ENCODE measurements around the gene PDX1.

Gene PDX1

DNA sequence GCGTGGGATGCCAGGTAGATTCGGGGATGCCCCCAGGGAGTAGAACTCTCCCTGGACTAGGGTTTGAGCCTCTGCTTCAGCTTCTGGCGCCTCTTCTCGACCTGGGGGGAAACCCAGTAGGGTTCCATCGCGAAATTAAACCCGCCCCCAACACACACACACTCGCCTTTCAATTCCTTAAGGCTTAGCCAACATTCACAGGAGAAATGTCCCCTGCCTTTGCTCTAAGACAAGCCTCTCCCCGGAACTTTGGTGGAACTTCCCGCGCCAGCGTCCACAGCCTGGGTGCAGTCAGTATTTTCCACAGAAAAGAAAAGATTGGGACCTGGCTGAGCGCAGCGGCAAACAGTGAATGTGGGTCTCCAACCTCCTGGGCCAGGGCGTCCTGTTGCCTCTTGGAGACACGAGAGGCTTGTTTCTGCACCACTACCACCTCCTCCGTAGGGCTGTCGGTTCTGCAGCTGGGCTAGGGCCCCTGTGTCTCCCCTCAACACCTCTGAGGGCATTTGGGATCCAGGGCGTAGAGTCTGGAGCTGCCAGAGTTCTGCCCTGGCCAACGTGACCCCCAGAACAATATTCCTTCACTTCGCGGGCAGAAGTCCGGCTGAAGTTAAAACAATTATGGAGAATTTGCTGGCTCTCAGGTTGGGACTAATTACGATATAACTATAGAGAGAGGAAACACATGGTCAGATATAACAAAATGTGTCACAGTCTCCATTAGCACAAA is 3.2 kb downstream of the PDX1 start:
- no peak for DNase-seq

DNA sequence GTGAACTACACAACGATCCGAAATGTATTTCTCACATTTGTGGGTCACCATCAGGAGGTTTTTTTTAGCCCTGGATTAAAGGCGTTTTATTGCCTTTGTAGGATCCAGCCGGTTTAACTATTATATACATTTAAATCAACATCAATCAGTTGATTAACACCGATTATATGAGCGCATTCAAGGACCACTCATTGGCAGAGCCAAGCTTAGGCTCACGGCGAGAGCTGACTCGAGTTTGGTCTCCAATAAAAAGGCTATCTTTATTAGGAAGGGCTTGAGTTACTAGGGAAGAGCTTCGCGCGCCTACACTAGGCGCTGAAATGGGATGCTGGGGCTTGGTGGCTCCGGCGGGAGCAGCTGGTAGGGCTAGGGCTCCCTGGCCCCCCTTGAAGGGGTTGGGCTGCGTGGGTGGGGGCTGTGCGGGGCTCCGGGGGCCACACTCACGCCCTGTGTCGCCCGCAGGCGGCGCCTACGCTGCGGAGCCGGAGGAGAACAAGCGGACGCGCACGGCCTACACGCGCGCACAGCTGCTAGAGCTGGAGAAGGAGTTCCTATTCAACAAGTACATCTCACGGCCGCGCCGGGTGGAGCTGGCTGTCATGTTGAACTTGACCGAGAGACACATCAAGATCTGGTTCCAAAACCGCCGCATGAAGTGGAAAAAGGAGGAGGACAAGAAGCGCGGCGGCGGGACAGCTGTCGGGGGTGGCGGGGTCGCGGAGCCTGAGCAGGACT is 4.2 kb downstream of the PDX1 start:
- no peak for DNase-seq

DNA sequence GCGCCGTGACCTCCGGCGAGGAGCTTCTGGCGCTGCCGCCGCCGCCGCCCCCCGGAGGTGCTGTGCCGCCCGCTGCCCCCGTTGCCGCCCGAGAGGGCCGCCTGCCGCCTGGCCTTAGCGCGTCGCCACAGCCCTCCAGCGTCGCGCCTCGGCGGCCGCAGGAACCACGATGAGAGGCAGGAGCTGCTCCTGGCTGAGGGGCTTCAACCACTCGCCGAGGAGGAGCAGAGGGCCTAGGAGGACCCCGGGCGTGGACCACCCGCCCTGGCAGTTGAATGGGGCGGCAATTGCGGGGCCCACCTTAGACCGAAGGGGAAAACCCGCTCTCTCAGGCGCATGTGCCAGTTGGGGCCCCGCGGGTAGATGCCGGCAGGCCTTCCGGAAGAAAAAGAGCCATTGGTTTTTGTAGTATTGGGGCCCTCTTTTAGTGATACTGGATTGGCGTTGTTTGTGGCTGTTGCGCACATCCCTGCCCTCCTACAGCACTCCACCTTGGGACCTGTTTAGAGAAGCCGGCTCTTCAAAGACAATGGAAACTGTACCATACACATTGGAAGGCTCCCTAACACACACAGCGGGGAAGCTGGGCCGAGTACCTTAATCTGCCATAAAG is 4.8 kb downstream of the PDX1 start:
- DNase-seq: no peak

DNA sequence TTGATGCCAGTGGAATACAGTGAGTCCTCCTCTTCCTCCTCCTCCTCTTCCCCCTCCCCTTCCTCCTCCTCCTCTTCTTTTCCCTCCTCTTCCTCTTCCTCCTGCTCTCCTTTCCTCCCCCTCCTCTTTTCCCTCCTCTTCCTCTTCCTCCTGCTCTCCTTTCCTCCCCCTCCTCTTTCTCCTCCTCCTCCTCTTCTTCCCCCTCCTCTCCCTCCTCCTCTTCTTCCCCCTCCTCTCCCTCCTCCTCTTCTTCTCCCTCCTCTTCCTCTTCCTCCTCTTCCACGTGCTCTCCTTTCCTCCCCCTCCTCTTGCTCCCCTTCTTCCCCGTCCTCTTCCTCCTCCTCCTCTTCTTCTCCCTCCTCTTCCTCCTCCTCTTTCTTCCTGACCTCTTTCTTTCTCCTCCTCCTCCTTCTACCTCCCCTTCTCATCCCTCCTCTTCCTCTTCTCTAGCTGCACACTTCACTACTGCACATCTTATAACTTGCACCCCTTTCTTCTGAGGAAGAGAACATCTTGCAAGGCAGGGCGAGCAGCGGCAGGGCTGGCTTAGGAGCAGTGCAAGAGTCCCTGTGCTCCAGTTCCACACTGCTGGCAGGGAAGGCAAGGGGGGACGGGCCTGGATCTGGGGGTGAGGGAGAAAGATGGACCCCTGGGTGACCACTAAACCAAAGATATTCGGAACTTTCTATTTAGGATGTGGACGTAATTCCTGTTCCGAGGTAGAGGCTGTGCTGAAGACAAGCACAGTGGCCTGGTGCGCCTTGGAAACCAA is 5.6 kb downstream of the PDX1 start:
- DNase-seq: no peak

DNA sequence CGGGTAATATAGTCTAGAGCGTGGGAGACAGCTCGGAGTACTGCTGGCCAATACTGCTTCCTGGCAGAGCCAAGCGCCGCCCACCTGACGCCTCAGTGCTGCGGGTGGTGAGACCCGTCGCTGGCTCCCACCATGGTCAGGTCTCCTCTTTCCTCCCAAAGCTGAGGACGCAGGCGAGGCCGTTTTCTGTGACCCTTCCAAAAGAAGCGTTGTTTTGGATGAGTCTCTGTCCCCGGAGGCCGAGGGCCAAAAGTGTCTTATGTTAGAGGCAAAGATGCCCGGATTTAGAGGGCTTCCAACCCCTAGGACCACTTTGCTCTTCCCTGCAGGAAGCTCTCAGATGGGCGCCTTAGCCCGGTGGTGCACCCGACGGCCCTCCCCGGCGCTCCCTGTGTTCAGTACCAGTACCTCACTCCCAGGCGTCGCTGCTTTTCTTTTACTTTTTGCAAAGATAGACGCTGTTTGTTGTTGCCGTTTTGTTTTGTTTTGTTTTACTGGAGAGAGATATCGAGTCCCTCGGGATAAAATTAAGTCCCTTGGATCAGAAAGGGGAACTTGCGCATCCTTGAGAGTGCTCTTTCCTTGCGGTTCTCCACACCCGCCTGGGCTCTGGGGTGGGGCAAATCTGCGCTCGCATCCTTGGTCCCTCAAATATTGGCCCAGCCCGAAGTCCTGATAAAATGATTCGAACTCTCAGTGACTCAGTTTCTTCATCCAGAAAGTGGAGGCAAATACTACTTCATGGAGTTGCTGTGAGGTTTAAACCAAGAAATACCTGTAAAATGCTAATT is 7.0 kb downstream of the PDX1 start:
- no peak for DNase-seq

DNA sequence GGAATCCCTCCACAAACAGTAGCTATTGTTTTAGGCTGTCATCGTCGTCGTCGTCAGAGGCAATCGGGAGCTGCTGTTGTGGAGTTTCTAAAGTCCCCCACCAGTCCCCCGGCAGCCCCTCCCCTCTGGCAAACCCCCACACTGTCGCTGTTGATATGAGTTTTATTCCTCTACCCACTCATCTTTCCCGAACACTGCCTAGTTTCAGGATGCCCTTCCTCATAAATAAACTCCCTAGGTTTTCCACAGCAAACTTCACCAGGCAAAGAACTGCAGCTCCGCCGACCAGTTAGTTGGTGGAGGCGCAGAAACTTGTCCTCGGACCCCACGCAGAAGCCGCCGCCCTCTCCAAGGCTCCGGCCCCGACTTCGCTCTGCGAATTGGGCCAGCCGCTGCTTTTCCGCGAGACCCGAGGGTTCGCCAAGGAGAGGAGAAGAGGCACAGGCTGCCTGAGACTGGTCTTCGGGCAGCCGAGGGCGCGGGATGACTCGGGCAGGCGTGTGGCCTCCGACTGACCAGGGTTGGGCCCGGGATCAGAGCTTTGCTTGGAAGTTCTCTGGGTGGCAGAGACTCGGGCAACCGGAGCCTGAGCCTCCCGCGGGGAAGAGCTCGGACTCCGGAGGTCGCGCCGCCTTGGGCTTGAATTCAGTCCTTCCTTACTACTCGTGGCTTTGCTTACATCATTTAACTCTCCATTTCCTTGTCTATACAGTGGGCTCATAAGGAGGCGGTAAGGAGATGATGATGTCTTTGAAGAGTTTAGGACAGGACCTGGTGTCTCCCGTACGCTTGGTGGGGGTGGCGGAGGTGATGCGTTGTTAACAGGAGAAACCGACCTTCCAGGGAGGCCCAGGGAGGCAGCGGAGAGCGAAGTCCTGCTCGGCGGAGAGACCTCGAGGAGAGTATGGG is 7.9 kb downstream of the PDX1 start:
- no peak for DNase-seq

DNA sequence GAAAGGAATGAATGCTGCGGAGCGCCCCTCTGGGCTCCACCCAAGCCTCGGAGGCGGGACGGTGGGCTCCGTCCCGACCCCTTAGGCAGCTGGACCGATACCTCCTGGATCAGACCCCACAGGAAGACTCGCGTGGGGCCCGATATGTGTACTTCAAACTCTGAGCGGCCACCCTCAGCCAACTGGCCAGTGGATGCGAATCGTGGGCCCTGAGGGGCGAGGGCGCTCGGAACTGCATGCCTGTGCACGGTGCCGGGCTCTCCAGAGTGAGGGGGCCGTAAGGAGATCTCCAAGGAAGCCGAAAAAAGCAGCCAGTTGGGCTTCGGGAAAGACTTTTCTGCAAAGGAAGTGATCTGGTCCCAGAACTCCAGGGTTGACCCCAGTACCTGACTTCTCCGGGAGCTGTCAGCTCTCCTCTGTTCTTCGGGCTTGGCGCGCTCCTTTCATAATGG is 8.6 kb downstream of the PDX1 start:
- no peak for DNase-seq

DNA sequence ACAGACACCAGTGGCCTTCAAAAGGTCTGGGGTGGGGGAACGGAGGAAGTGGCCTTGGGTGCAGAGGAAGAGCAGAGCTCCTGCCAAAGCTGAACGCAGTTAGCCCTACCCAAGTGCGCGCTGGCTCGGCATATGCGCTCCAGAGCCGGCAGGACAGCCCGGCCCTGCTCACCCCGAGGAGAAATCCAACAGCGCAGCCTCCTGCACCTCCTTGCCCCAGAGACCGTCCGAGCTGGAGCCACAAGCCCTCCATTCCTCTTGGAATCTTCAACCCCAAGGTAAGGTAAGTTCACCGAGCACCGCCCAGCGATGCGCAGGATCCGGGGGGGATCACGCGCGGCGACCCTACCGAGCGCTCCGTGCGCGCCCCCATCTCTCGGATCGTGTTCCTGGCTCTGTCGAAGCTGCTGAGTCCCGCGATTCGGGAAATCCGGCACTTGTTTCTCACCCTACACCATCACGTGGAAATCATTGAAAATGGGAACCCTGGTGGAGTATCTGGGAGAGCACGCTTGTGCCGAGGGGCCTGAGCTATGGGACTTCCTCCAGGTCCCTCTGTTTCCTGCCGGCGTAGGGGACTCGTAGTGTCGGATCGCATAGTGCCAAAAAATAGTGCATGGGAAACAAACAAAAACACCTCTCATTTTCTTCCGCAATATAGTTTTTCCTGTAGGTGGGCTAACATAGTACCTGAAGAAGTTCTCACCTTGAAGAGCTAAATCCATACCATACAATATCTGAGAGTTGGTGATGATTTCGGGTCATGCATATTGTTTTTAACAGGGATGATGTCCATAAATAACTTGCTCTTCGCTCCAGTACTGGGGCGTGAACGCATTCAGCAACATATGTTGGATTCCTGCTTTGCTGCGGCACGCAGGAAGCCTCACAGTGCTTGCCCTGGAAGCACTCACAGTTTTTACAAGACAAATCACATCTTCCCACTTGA is 9.3 kb downstream of the PDX1 start:
- no peak for DNase-seq

DNA sequence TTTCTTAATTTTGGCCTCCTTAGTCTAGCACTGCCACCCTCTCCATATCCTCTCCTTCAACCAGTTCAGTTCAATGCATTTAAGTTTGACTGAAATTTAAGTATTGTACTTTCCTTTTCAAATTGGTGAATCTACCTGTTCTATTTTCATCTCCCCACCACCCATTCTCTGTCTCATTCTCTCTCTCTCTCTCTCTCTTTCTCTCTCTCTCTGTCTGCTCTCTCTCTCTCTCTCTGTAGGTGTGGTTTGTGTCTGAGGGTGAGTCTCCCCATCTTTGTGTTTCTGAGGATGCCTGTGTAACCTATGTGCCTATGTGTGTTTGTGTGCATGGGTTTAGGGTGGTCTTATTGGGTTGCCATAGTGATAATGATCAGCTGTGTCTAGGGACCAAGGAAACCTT is 10.1 kb downstream of the PDX1 start:
- no peak for DNase-seq

DNA sequence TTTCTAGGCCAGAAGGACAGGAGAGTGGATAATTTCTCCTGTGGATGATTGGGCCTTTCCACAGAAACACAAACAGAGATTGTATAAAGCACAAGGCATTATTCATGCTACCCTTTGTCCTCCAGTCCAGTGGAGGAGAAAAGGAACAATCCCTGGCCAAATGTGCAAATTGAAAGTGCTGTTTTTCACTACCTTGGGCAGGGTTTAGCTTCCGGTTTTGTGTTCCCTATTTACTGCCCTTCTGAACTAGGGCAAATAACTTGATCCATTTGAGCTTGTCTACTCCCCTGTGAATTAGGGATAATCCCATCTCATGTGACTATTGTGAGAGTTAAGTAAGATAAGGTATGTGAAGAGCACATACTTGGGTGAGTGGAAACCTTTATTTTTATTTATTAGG is 13.3 kb downstream of the PDX1 start:
- no peak for DNase-seq

DNA sequence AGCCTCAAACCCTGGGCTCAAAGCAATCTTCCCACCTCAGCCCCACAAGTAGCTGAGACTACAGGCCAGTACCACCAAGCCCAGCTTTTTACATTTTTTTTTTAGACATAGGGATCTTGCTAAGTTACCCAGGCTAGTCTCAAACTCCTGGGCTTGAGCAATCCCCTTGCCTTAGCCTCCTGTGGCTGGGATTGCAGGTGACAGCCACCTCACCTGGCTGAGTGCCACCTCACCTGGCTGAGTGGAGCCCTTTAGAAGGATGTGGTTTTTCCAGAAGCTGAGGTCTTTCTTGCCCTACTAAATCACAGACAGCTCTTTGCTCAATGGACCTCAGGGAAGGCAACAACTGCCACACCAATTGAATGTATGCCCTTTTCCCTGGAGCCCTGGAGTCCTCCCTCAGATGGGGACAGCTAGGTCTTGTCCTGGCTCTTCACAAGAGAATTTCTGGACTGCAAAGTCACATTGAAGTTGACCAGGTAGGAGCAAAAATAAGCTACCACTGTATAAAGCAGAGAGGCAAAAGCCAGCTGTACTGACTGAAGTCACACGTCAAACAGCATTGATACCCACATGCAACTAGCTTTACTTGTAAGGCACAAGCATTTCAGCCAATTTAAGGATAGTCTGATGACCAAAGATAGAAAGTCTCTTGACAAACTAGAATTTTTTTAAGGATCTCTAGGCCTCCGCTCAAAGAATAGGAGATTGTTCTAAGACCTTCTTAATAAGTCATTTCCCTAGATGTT is 14.0 kb downstream of the PDX1 start:
- peak in 1 of 3 experiments; percentile 5 for DNase-seq

DNA sequence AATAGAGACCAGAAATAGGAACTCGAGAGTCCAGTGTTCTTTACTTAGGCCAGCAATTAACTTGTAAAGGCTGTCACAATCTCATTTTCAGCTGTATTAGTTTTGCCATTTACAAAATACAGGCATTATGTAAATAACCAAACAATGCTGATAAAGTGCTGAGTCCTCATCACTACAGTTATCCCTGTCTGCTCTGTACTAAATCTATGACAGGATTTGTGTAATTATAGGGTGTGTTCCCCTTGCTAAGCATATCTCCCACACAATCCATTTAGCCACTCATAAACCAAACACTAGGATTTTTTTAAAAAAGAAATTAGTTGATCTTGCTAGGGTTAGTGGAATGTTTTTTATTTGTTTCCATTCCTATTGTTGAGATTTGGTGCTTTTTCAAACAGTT is 23.2 kb downstream of the PDX1 start:
- DNase-seq: peak in 1 of 3 experiments; percentile 55

DNA sequence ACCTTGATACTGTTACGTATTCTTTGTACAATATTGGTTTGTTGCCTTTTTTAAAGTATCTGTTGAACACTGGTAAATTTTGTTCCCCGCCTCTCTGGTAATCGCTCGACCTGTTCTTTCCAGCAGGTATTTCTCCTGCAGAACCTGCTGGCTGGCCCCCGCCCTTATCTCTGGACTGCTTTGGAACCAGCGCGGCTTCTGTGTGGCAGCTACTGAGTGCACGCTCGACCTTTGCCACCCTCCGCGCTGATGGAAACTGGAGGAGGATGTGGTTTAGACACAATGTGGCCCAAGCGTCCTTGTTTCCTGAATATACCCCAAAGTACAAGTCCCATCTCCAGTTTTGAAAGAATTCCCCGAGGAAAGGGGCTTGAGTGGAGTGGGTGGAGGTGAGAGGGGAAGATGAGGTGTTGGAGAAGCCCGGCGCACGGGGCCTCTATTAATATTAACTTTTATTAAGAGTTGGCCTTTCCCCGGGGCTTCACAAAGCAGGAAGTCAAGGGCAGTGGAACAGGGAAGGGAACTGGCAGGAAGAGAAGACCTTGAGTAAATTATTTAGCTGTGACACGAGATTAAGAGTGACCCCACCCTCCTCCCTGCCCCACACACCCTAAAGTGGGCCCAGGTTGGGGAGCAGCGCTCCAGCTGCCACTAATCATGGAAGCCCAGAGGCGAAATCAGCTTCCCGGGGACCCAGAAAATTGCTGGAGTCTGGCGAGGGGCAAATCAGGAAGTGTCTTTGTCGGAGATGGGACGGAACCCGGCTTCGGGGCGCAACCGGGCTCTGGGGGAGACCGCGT is 33.3 kb downstream of the PDX1 start:
- no peak for DNase-seq

DNA sequence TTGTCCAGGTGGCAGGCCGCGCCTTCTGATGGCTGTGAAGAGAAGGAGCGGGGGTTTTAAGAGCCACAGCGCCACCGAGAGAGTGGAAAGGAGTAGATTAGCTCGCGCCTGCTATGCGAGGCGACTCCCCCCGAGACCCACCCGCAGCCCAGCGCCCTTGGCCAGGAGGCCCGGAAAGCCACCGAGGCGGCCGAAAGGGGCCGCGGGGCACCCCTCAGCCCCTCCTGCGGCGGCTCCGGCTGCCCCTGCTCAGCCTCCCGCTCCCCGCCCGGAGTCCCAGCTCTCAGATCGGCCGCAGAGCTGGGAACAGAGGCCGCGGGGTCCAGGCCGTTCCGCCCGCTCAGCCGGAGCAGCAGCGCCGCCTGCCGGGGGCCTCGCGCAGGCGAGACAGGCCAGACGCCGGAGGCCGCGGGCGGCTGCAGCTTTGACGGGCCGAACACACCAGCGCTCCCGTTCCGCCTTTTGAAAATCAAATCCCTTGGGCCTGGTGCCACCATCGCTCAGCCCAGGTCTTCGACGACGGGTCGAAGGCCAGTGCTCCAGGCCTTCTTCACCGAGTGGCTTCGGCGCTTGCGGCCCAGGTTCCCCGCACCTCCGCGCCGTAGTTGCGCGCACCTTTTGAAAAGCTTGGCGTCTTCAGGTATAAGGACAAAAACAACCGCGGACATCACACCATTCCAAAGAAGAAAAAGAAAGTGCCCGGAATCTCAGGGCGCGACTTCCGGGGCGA is 34.0 kb downstream of the PDX1 start:
- peak in 1 of 3 experiments; percentile 81 for DNase-seq

DNA sequence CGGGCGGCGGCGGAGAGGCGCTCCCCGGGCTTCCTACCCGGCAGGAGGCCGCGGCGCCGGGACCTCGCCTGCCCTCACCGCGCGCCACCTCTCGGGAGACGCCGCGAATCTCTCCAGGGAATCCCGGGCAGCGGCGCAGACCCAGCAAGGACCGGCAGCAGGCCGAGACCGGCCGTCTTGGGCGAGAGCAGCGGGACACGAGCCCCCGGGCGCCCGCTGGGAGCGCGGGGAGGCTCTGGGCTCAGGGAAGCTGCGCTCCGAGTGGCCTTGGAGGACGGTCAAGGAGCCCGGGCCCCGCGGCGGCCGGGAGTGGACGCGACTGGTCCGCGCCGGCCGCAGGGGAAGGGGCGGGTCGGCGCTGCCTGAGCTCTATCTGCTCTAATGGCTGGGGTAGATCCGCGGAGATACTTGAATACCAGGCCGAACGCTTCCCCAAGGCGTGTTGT is 34.6 kb downstream of the PDX1 start:
- DNase-seq: peak in 1 of 3 experiments; percentile 27

DNA sequence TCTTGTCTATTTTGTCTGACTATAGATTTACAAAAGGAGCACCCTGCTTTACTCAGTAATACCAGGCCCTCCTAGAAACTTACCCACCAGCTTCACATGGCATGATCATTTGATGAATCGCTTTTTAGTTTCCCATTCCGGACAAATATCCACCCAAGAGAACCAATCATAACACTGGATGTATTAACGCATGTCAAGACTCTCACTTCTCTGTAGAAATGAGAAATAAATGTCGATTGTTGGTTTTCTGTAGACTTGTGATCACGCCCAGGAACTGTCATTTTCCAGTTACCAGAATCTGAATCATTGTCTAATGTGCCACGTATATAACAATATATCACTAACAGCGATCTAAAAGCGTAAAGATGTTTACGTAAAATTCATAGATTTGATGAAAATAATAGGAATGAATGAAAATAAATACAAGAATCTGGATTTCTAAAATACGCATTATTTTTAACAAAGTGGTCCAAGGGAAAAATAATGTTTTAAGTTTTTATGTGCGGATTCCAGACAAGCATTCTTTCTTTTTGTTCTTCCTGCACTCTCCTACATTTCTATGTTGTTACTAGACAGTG is 35.3 kb downstream of the PDX1 start:
- DNase-seq: no peak
